K562 (cell line): ENCODE measurements around the gene FOXJ2. TPM values are rescaled to one million over a fixed set of nuclear protein-coding genes. Genes with fewer than 3 reads are reported as not detected.
A peak's percentile ranks its signal among the peaks of the same experiment; 100 is the strongest.

Source experiments
- EWSR1 ChIP-seq: fragments of 450-650 bp; IDR thresholded peaks from 2 replicates; pipeline ENCODE4 v1.6.1; 2018; ENCODE audit warnings: borderline replicate concordance, mild to moderate bottlenecking, low read depth, moderate library complexity; ENCODE audit not compliant: partially characterized antibody
- GATA2 ChIP-seq: sonication (generic); formaldehyde crosslinking; IDR thresholded peaks from 2 replicates; pipeline ENCODE4 v1.4.0; 2020; ENCODE audit warnings: mild to moderate bottlenecking, missing genetic modification reagents
- RBM39 ChIP-seq: fragments of 200-400 bp; formaldehyde crosslinking; optimal IDR thresholded peaks from 2 replicates; pipeline ENCODE3; 2018; ENCODE audit warnings: low read depth, low read length
- SP1 ChIP-seq: sonication (generic); formaldehyde crosslinking; IDR thresholded peaks from 2 replicates; pipeline ENCODE4 v1.8.1; 2022; ENCODE audit warnings: mild to moderate bottlenecking, missing genetic modification reagents
- STAG1 ChIP-seq: sonication (generic); formaldehyde crosslinking; IDR thresholded peaks from 2 replicates; pipeline ENCODE4 v1.5.0; 2020; ENCODE audit warnings: missing genetic modification reagents, borderline replicate concordance
- TRIM24 ChIP-seq, 2 experiments: fragments of 450-650 bp; IDR thresholded peaks; 2 replicates each; pipeline ENCODE4 v1.6.1; 2016
- ZNF274 ChIP-seq: IDR thresholded peaks from 2 replicates; pipeline ENCODE4 v1.6.1; 2011; ENCODE audit warnings: low read depth, mild to moderate bottlenecking, low read length, moderate library complexity, borderline replicate concordance
- ZNF311 ChIP-seq: fragments of 250-450 bp; sonication (Bioruptor Pico); IDR thresholded peaks from 2 replicates; pipeline ENCODE4 v1.4.0; 2020; ENCODE audit warnings: mild to moderate bottlenecking, moderate library complexity
- ZNF324 ChIP-seq: fragments of 250-450 bp; sonication (Bioruptor Pico); IDR thresholded peaks from 2 replicates; pipeline ENCODE4 v1.4.0; 2020; ENCODE audit warnings: mild to moderate bottlenecking
- ZNF347 ChIP-seq: fragments of 450-650 bp; formaldehyde crosslinking; IDR thresholded peaks from 2 replicates; pipeline ENCODE4 v1.4.0; 2020; ENCODE audit warnings: low read depth, mild to moderate bottlenecking, moderate library complexity
- polyA plus RNA-seq, 8 experiments: library from polyadenylated mRNA; depleted of rRNA in 4 of 8; stranded (reverse) in 5 of 8; unstranded in 3 of 8; fragments of >200 nt; fragmentation: Nextera tagmentation in 2 of 8; fragmentation: Illumina TruSeq in 1 of 8; extraction: Ambion mirVana in 2 of 8; extraction: Trizol in 1 of 8; gene quantifications; 2 replicates each; pipeline versions ENCODE4 v1.2.1 to v1.2.3, GENCODE V29; 2011 to 2014; ENCODE audit warnings: inconsistent platforms in 1 of 8, missing spikeins in 1 of 8
- total RNA-seq, 7 experiments: library from RNA; depleted of rRNA in 6 of 7; stranded (reverse); fragments of >200 nt in 6 of 7; fragmentation: Illumina TruSeq in 2 of 7; extraction: Trizol in 2 of 7; gene quantifications; 2 replicates each; pipeline versions ENCODE4 v1.2.1 to v1.2.3, GENCODE V29; 2011 to 2021; ENCODE audit warnings: low replicate concordance in 1 of 7
- TF ChIP-seq, protein P1 (sequence below): fragments of 450-650 bp; IDR thresholded peaks from 2 replicates; pipeline ENCODE4 v1.6.1; 2017; ENCODE audit warnings: antibody characterized with exemption
- TF ChIP-seq, protein P2 (sequence below): sonication (generic); formaldehyde crosslinking; IDR thresholded peaks from 2 replicates; pipeline ENCODE4 v1.8.1; 2023; ENCODE audit warnings: mild to moderate bottlenecking, missing genetic modification reagents, moderate library complexity
- TF ChIP-seq, protein P3 (sequence below), 2 experiments: fragments of 450-650 bp; IDR thresholded peaks; 2 replicates each; pipeline ENCODE4 v1.6.1; 2018; ENCODE audit warnings: mild to moderate bottlenecking in 2 of 2, low read depth in 1 of 2; ENCODE audit not compliant: partially characterized antibody in 2 of 2
- TF ChIP-seq, protein P4 (sequence below): IDR thresholded peaks from 3 replicates; pipeline ENCODE4 v1.6.1; 2011; ENCODE audit warnings: borderline replicate concordance, mild to moderate bottlenecking; ENCODE audit not compliant: insufficient read length, insufficient read depth
- TF ChIP-seq, protein P5 (sequence below): sonication (generic); formaldehyde crosslinking; IDR thresholded peaks from 2 replicates; pipeline ENCODE4 v1.8.0; 2022; ENCODE audit warnings: mild to moderate bottlenecking, missing genetic modification reagents
- TF ChIP-seq, protein P6 (sequence below): sonication (generic); IDR thresholded peaks from 2 replicates; pipeline ENCODE4 v1.6.1; 2016
- TF ChIP-seq, protein P7 (sequence below): fragments of 450-650 bp; IDR thresholded peaks from 2 replicates; pipeline ENCODE4 v1.6.1; 2016; ENCODE audit warnings: low read depth, mild to moderate bottlenecking, moderate library complexity

The FOXJ2 gene
- total and polyA plus RNA-seq, 9 of the 15 experiments (the other 6 are each of a cell fraction or from before 2014, with no cell fraction given) = 1.0 to 7.5 (median 2.4) TPM

DNA sequence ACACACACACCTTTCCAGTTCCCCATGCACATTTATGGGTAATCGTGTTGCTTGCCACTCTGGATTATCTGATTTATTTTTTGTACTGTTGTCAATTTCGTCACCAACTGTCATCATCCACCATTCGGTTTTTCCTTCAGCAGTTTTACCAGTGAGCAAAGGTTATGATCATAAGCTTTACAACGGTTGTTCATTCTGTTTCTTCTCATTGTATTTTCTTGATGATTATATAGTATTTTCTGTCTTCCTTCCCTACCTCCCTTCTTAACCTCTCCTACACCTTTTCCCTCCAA is 50.2 kb downstream of the FOXJ2 start (continued):
- TF ChIP-seq, protein P1, sequence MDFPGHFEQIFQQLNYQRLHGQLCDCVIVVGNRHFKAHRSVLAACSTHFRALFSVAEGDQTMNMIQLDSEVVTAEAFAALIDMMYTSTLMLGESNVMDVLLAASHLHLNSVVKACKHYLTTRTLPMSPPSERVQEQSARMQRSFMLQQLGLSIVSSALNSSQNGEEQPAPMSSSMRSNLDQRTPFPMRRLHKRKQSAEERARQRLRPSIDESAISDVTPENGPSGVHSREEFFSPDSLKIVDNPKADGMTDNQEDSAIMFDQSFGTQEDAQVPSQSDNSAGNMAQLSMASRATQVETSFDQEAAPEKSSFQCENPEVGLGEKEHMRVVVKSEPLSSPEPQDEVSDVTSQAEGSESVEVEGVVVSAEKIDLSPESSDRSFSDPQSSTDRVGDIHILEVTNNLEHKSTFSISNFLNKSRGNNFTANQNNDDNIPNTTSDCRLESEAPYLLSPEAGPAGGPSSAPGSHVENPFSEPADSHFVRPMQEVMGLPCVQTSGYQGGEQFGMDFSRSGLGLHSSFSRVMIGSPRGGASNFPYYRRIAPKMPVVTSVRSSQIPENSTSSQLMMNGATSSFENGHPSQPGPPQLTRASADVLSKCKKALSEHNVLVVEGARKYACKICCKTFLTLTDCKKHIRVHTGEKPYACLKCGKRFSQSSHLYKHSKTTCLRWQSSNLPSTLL = peak; percentile 31; the same call in 1 of the 2 replicates
- TF ChIP-seq TRIM24 (IDR thresholded peaks at IDR 0.05) = peak in 1 of 2 experiments; percentile 29; a peak in 1 of 4 replicates
- no peak for TF ChIP-seq GATA2 (CRISPR knock-in tag)
- no peak for TF ChIP-seq RBM39
- TF ChIP-seq, protein P2, sequence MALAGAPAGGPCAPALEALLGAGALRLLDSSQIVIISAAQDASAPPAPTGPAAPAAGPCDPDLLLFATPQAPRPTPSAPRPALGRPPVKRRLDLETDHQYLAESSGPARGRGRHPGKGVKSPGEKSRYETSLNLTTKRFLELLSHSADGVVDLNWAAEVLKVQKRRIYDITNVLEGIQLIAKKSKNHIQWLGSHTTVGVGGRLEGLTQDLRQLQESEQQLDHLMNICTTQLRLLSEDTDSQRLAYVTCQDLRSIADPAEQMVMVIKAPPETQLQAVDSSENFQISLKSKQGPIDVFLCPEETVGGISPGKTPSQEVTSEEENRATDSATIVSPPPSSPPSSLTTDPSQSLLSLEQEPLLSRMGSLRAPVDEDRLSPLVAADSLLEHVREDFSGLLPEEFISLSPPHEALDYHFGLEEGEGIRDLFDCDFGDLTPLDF = no peak
- no peak for TF ChIP-seq STAG1 (CRISPR knock-in tag)
- no peak for TF ChIP-seq ZNF311 (CRISPR knock-in tag)
- TF ChIP-seq, protein P3, sequence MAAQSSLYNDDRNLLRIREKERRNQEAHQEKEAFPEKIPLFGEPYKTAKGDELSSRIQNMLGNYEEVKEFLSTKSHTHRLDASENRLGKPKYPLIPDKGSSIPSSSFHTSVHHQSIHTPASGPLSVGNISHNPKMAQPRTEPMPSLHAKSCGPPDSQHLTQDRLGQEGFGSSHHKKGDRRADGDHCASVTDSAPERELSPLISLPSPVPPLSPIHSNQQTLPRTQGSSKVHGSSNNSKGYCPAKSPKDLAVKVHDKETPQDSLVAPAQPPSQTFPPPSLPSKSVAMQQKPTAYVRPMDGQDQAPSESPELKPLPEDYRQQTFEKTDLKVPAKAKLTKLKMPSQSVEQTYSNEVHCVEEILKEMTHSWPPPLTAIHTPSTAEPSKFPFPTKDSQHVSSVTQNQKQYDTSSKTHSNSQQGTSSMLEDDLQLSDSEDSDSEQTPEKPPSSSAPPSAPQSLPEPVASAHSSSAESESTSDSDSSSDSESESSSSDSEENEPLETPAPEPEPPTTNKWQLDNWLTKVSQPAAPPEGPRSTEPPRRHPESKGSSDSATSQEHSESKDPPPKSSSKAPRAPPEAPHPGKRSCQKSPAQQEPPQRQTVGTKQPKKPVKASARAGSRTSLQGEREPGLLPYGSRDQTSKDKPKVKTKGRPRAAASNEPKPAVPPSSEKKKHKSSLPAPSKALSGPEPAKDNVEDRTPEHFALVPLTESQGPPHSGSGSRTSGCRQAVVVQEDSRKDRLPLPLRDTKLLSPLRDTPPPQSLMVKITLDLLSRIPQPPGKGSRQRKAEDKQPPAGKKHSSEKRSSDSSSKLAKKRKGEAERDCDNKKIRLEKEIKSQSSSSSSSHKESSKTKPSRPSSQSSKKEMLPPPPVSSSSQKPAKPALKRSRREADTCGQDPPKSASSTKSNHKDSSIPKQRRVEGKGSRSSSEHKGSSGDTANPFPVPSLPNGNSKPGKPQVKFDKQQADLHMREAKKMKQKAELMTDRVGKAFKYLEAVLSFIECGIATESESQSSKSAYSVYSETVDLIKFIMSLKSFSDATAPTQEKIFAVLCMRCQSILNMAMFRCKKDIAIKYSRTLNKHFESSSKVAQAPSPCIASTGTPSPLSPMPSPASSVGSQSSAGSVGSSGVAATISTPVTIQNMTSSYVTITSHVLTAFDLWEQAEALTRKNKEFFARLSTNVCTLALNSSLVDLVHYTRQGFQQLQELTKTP (IDR thresholded peaks at IDR 0.05; ENCODE audit: low read depth in 1 of 2, partially characterized antibody in 2 of 2) = no peak
- TF ChIP-seq ZNF324 = no peak
- TF ChIP-seq, protein P4, sequence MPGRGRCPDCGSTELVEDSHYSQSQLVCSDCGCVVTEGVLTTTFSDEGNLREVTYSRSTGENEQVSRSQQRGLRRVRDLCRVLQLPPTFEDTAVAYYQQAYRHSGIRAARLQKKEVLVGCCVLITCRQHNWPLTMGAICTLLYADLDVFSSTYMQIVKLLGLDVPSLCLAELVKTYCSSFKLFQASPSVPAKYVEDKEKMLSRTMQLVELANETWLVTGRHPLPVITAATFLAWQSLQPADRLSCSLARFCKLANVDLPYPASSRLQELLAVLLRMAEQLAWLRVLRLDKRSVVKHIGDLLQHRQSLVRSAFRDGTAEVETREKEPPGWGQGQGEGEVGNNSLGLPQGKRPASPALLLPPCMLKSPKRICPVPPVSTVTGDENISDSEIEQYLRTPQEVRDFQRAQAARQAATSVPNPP = no peak
- TF ChIP-seq ZNF274 = no peak
- TF ChIP-seq, protein P5, sequence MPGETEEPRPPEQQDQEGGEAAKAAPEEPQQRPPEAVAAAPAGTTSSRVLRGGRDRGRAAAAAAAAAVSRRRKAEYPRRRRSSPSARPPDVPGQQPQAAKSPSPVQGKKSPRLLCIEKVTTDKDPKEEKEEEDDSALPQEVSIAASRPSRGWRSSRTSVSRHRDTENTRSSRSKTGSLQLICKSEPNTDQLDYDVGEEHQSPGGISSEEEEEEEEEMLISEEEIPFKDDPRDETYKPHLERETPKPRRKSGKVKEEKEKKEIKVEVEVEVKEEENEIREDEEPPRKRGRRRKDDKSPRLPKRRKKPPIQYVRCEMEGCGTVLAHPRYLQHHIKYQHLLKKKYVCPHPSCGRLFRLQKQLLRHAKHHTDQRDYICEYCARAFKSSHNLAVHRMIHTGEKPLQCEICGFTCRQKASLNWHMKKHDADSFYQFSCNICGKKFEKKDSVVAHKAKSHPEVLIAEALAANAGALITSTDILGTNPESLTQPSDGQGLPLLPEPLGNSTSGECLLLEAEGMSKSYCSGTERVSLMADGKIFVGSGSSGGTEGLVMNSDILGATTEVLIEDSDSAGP = no peak
- no peak for TF ChIP-seq SP1 (CRISPR knock-in tag)
- TF ChIP-seq, protein P6, sequence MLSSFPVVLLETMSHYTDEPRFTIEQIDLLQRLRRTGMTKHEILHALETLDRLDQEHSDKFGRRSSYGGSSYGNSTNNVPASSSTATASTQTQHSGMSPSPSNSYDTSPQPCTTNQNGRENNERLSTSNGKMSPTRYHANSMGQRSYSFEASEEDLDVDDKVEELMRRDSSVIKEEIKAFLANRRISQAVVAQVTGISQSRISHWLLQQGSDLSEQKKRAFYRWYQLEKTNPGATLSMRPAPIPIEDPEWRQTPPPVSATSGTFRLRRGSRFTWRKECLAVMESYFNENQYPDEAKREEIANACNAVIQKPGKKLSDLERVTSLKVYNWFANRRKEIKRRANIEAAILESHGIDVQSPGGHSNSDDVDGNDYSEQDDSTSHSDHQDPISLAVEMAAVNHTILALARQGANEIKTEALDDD = no peak
- no peak for TF ChIP-seq ZNF347 (CRISPR knock-in tag)
- TF ChIP-seq, protein P7, sequence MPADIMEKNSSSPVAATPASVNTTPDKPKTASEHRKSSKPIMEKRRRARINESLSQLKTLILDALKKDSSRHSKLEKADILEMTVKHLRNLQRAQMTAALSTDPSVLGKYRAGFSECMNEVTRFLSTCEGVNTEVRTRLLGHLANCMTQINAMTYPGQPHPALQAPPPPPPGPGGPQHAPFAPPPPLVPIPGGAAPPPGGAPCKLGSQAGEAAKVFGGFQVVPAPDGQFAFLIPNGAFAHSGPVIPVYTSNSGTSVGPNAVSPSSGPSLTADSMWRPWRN = no peak
- TF ChIP-seq EWSR1 = no peak
